Neural cell (in vitro differentiated cells): ENCODE measurements around the gene GIMAP8.

Source experiments
- CTCF ChIP-seq: fragments of 450-650 bp; IDR thresholded peaks from 2 replicates; pipeline ENCODE4 v1.5.1; 2014; ENCODE audit warnings: antibody characterized with exemption, mild to moderate bottlenecking, moderate library complexity; ENCODE audit not compliant: poor library complexity, severe bottlenecking
- EP300 ChIP-seq: fragments of 450-650 bp; conservative IDR thresholded peaks from 2 replicates; pipeline ENCODE4 v1.6.1; 2014; ENCODE audit warnings: antibody characterized with exemption, mild to moderate bottlenecking, moderate library complexity; ENCODE audit not compliant: poor library complexity, severe bottlenecking
- EZH2 ChIP-seq: fragments of 200-600, 300-800 bp; shearing (Covaris generic), sonication (generic); IDR thresholded peaks from 2 replicates; pipeline ENCODE4 v1.6.1; 2014; ENCODE audit warnings: antibody characterized with exemption, low read length, borderline replicate concordance, mild to moderate bottlenecking; ENCODE audit not compliant: insufficient read depth, poor library complexity, severe bottlenecking
- MXI1 ChIP-seq: fragments of 450-650 bp; conservative IDR thresholded peaks from 2 replicates; pipeline ENCODE4 v1.6.1; 2014; ENCODE audit warnings: antibody characterized with exemption, mild to moderate bottlenecking; ENCODE audit not compliant: poor library complexity, severe bottlenecking
- POLR2AphosphoS5 ChIP-seq: IDR thresholded peaks from 2 replicates; pipeline ENCODE4 v1.6.1; 2012
- REST ChIP-seq: IDR thresholded peaks from 2 replicates; pipeline ENCODE4 v1.6.1; 2012; ENCODE audit warnings: borderline replicate concordance
- TAF1 ChIP-seq: IDR thresholded peaks from 2 replicates; pipeline ENCODE4 v1.6.1; 2012; ENCODE audit warnings: low read depth

- TF ChIP-seq CTCF (no peak), POLR2AphosphoS5 (no peak), EZH2 (no peak), TAF1 (no peak), EP300 (no peak), MXI1 (no peak), REST (no peak)
Measured at GRCh38 chr7:150439967-150440366, 10.5 kb upstream of the GIMAP8 start.
